GM10266 (cell line): ENCODE measurements around the gene MROH7.

ENCODE experiments used
- DNase-seq: peaks from one replicate; pipeline ENCODE4 v3.0.0; 2012; ENCODE audit errors: extremely low spot score
- CTCF ChIP-seq: IDR thresholded peaks from 2 replicates; pipeline ENCODE4 v1.5.1; 2012; ENCODE audit warnings: mild to moderate bottlenecking, low read depth; ENCODE audit not compliant: control insufficient read depth, insufficient read depth; ENCODE audit errors: missing control alignments

Gene MROH7

GRCh38 chr1:54649130-54649898 lies 7.7 kb downstream of the MROH7 start:
- TF ChIP-seq CTCF, result no peak
- no peak for DNase-seq

GRCh38 chr1:54649921-54650320 lies 8.3 kb downstream of the MROH7 start:
- TF ChIP-seq CTCF, result no peak
- DNase-seq, result no peak

GRCh38 chr1:54650417-54650816 lies 8.8 kb downstream of the MROH7 start:
- no peak for TF ChIP-seq CTCF

GRCh38 chr1:54651608-54652007 lies 10.0 kb downstream of the MROH7 start:
- DNase-seq, result no peak
- TF ChIP-seq CTCF, result no peak

More at GRCh38 chr1:54650417-54650816, 8.8 kb downstream of the MROH7 start:
- DNase-seq, result no peak

GRCh38 chr1:54652168-54652567 lies 10.6 kb downstream of the MROH7 start:
- no peak for DNase-seq
- TF ChIP-seq CTCF, result no peak

GRCh38 chr1:54653036-54653435 lies 11.4 kb downstream of the MROH7 start:
- TF ChIP-seq CTCF, result no peak
- DNase-seq, result no peak

GRCh38 chr1:54658164-54658913 lies 16.8 kb downstream of the MROH7 start:
- no peak for DNase-seq
- TF ChIP-seq CTCF, result no peak
